SK-N-SH treated with all-trans-retinoic acid at 6 μM for 48 hours (cell line): ENCODE data around the gene LYPD1.
"Not testable (repeated sequence)": the region's sequence is repeated elsewhere in the genome, so short reads cannot be mapped to it uniquely, and the experiment has no call there.

Experiments
- CREB5 ChIP-seq: fragments of 250-450 bp; sonication (Bioruptor Pico); IDR thresholded peaks from 2 replicates; pipeline ENCODE4 v1.5.1; 2020; ENCODE audit warnings: low read depth, mild to moderate bottlenecking, moderate library complexity
- TOX ChIP-seq: fragments of 250-450 bp; sonication (Bioruptor Pico); IDR thresholded peaks from 2 replicates; pipeline ENCODE4 v1.8.0; 2021; ENCODE audit warnings: mild to moderate bottlenecking, moderate library complexity, borderline replicate concordance
- ZNF565 ChIP-seq: fragments of 450-650 bp; formaldehyde crosslinking; conservative IDR thresholded peaks from 2 replicates; pipeline ENCODE4 v1.5.0; 2020; ENCODE audit warnings: low read depth, mild to moderate bottlenecking, moderate library complexity
- ZNF70 ChIP-seq: fragments of 450-650 bp; formaldehyde crosslinking; IDR thresholded peaks from 2 replicates; pipeline ENCODE4 v1.5.0; 2020; ENCODE audit warnings: mild to moderate bottlenecking, moderate library complexity

- TF ChIP-seq ZNF565, CREB5, TOX, ZNF70 (CRISPR knock-in tag): not testable (repeated sequence)
These were observed 28.3 kb upstream of the LYPD1 start for GRCh38 chr2:132698347-132698746.
